AG08395 (cell line): ENCODE results near the gene GRIK3.

Experiments used
- DNase-seq: peaks from one replicate; pipeline ENCODE4 v3.0.0; 2012; ENCODE audit warnings: mixed read lengths, low spot score

Gene GRIK3

DNA sequence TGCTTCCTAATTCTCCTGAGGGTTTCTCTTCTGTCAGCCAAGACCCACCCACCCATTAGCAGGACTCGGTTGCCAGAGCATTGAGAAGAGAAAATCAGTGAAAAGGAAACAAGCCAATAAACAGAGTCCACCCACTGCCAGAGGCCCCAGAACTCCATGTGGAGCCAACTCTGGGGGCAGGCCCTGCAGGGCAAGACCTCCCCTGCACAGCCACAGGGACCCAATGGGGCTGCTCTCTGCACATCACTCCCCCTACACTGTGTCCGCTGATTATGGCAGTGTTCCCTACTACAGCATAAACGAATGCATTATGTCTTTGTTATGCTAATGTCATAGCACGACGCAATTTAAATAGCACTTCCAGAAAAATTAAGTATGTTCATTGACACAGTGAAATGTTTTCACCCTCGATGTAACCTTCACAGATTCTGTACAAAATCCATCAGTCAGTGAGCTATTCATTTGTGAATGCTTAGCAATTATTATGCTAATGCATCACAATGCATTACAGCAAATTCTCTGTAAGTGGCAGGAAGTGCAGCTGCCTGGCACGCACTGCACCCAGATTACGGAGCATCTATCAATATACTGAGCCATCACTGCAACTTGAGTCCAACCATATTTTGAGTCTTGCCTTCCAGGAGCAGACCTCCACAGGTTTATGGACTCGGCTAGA lies 56.4 kb downstream of the GRIK3 start:
- no peak for DNase-seq

DNA sequence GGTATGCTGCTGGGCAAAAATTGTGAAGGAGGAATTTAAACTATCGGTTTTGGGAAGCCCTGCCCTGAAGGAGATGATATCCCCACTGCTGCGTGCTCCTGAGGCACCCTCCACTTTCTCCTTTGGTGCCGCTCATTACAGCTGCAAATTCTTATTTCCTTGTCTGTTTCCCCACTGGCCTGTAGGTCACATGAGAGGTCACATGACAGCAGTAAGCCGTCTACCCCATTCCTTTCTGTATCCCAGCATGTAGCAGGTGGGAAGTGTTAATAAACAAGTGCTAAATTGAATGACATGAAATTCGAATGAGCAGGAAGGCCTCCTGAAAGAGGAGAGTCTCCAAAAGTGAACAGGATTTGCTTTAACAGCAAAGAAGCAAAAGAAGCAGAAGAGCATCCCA lies 58.7 kb downstream of the GRIK3 start:
- DNase-seq = no peak

DNA sequence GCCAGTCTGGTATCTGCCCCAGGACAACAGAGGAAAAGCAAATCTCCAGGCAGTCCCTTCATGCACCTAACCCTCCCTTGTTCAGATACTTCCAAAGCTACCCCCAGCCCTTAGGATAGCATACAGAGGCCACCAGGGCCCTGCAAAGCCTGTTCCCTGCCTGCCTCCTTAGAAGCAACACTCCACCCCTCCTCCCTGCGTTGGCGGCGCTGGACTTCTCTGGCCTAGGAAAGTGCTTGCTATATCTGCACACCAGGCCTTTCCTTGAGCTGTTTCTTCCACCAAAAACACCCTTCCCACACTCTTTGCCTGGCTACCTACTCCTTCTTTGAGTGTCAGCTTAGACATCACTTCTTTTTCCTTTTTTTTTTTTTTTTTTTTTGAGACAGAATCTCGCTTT lies 61.3 kb downstream of the GRIK3 start:
- DNase-seq = no peak

DNA sequence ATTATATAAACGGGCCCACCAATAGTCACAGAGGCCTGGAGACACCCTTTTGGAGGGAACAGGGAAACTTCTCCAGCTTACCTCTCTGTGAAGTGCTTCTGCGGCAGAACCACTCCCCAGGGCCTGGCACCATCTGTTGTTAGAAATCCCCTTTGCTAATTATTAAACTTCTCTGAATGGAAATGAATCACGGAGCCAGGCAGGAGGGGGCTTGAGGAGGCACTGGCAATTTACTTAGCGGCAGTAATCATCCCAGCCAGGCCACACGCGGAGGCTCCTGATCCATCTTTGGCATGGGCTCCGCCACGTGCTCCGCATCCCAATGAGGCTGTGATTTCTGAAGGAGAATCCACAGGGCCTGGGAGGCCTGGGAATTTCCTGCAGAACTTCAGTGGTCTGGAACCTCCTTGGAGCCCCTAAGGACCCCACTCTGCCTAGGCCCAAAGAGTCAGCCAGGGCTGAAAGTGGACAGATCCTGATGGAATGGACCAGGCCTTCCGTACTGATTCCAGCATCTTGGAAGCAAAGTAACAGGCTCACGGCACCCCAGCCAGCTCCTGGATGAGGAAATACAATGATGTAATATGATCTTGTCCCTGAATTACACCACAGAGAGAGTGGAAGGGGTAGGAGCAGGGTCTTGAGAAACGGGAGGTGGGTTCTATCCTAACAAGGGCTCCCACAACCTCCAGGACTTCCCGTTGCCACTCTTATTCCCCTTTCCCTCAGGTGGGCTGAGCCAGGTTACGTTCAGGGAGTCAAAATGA lies 62.3 kb downstream of the GRIK3 start:
- no peak for DNase-seq

DNA sequence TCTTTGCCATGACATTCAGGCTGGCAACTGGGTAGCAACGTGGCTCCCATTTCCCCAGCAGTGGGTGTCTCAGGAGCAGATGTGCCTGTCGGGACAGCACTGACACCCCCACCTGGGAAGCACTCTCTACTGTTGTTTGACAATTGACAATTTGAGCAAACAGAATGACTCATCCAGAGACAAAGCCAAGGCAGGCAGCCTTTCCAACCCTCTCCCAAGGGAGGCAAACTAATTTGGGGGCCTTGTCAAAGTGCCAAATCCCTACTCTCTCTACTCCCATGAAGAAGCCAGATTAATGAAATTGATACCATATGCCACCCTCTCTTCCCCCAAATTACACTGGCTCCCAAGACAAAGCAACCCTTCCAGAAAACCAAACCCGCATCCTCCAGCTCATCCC lies 65.6 kb downstream of the GRIK3 start:
- no peak for DNase-seq

DNA sequence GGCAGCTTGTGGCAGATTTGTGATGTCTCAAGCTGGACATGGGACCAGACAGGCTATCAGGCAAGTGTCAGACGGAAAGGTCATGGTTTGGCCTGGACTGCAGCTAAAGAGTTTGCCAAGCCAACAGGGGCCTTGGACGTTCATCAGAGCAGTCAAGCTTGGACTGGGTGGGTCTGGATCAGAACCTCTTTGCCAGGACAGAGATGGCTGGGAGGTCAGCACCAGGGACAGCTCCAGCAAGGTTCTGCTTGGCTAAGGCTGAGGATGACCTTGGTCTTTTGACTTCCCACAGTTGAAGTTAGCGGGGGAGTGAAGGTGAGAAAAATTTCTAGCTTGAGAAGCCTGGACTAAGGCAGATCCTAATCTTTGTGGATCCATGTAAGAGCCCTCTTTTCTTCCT lies 68.1 kb downstream of the GRIK3 start:
- peak; percentile 9 for DNase-seq

DNA sequence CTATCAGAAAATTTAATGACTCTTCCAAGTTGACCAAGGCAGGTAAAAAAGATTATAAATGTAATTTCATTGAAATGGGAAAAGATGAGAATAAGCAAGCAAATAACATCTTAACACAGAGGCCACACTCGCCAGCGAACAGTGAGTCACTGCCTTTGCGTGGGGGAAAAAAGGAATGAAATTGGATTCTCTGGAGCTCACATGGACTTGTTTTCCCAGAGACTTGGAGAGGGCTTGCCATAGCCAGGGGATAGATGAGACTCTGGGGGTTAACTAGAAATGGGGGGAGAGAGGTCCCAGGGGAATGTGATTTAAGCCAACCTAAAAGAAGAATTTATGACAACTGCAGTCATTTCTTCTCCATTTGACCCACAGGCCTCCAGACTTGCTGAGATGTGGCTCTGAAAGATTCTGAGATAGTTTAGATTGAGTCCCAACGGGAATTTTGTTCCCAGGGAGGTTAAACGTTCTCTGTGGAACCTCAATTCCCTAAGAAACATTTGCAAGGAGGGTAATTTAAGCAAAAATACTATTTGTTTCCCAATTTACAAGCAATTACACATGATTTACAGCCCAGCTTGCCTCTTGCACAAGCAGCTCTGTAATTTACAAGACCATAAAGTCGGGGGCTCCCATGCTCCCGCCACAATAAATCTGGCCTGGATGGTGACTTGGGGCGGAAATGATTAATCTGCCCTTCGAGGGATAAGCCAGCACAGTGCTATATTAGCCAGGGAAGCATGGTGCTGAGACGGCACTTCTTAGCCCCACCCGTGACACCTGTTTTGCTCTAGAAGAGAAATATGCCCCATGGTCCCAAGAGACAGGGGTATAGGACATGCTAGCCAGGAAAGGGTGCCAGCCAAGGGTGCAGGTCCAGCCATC lies 68.8 kb downstream of the GRIK3 start:
- no peak for DNase-seq

DNA sequence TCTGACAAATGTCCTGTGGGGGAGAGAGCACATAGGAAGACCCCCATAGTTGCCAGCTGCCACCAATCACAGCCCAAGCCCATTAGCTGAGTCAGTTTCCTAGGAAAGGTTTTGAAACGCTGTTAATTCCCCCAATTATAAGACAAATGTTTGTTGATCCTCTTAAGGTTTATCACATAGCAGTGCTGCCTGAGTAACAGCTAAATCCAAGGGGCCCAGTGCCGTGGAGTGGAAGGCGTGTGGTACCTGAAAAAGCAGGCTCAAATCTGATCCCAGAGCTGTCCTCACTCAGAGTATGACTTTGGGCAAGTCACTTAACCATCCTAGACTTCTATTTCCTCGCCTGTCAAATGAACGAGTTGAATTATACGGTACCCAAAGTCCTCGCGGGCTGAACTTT lies 69.5 kb downstream of the GRIK3 start:
- DNase-seq = no peak

DNA sequence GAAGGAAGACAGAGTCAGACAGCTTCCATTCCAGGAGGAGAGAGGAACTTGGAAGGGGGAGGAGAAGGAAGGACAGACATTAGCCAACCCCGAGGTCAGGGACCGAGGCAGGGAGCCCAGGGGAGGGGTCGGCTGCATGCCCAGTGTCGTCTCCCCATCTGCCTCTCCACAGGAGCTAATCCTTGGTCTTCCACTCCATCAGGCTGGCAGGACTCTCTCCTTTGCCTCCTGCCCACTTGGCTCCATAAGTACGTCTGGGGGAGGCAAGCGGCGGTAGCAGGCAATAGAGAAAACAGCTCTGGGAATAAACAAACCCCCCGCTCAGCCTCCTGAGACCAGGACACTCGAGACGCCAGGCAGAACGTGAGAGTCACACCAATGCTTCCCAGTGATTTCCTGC lies 71.3 kb downstream of the GRIK3 start:
- no peak for DNase-seq

DNA sequence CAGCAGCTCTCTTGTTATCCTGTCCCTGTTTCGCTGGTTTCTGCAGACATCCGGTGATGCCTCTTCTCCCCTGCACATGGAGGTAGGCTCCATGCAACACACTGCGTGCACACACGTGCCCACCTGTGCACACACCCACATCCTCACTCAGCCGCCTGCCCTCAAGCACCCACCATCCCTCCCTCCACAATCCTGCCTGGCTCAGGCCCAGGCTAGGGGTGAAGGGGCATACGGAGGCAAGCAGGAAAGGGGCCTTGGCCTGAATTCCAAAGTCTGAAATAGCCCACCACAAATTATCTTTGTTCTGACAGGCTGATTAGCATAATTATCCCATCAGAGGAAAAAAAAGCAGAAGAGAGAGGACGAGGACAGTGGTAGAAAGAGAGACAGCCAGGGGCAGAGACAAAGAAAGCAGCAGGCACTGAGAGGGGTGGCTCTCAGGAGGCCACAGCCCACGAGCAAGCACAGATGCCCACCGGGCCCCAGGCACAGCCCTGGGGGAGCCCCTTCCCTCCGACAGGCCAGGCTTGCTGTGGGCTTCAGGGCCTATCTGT lies 73.2 kb downstream of the GRIK3 start:
- DNase-seq = no peak

DNA sequence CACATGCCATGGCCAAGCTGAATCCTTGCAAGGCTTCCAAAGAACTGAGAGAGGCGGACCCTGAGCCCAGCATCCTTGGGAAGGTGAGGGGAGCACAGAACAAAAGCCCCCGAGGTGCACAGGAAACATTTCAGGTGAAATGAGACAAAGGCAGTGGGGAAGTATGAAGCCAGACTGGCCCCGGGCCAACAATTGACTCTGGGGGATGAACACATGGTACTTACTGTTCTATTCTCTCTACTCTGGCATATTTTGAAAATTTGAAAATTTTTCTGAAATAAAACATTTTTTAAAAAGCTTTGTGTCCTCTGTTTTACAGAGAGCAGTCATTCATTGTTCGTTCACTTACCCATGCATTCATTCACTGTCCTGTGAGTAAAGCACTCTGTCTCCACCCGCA lies 77.7 kb downstream of the GRIK3 start:
- no peak for DNase-seq

DNA sequence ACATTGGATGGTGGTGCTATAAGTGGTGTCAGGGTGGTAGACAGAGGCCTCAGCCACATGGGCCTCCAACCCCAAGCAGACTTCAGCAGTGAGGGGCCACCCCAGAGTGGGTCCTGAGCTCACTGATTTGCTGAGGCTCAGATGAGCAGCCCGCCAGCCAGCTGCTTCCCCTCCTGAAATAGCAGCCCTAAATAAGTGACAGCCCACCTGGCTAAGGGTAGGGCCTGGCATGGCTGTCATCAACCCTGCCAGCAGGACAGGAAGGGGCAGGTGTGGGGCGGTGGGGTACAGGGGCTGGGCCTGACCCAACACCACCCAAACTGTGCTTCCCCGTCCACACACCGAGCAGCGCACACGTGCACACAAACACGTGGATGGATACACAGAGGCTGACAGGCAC lies 79.3 kb downstream of the GRIK3 start:
- no peak for DNase-seq

DNA sequence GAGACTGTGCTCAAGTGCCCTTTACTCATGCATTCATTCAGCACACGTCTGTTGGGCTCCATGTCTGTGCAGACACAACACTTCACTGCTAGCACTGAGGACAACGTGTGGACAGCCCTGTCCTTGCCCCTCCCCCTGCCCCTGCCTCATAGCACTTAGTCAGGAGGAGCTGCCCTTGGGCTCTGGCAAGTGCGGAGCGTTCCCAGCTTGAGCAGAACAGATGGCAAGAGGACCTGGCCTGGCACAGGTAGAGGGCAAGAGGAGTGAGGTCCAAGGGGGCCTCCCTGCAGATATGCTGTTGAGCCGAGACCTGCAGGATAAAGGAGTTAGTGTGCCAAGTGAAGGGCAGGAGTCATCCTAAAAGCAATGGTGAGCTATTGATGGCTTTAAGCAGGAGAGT lies 81.3 kb downstream of the GRIK3 start:
- no peak for DNase-seq

DNA sequence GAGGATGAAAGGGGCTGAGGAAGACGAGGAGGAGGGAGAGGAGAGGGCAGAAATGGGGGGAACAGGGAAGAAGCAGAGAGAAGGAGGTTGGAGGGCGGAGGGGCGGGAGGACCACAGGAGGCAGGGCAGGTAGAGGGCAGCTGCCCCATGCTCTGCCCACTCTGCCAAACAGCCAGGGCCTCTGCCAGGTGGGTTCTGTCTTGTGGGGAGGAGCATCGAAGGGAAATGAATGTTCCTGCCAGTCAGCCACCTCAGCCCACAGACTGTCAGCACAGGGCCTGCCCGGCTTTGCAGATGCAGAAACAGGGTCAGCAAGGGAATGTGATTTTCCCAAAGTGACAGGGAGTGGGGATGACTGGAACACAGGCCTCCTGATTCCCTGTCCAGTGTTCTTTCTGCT lies 82.6 kb downstream of the GRIK3 start:
- DNase-seq = no peak

DNA sequence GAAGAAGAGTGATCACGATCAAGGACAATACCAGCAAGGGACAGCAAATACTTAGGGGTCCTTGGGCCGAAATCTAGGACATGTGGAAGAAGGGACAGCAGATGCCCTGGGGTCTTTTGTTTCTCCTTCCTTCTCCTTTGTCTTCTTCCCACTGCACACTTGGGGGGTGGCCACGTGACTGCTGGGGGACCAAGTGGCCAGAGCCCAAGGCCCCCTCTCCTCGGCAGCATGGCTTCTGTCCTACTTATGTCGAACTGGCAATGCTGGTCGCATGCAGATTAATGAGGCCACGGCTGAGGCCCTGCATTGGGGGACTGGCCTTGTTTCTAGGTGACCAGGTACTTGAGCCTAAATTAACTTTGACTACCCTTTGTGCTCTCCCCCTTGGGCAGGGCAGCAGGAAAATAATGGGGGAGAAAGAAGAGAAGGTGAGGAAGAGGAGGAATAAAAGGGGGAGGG lies 83.0 kb downstream of the GRIK3 start:
- DNase-seq = no peak

DNA sequence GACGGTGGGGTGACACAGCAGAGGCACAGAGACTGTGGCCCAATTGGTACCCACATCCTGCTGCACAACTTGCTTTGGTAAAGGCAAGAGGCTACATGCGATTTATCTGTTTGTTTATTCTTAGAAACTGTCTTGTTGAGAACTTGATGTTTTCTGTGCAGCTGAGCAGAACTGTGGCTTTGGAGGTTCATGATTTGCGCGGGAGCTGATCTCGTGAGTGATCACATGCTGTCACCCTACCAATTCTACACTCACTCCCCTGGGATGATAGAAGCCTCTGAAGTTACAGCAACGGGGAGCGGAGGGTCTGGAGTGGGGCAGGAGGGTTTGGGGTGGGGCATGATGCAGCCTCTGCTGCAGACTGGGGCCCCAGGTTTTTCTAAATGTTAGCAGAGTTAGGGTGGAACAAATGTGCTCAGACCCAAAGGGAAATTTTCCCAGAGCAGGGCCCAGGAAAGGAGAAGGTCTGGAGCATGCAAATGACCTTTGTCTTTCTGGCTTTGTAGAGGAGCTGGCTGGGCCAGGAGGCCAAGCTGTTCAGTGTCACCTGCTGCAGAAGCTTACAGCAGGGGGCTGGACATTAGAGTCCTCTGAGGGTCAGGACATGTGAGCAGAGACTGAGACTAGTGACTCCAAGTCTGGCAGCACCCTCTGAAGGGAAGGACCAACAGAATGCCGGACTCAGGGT lies 83.6 kb downstream of the GRIK3 start:
- DNase-seq = no peak

DNA sequence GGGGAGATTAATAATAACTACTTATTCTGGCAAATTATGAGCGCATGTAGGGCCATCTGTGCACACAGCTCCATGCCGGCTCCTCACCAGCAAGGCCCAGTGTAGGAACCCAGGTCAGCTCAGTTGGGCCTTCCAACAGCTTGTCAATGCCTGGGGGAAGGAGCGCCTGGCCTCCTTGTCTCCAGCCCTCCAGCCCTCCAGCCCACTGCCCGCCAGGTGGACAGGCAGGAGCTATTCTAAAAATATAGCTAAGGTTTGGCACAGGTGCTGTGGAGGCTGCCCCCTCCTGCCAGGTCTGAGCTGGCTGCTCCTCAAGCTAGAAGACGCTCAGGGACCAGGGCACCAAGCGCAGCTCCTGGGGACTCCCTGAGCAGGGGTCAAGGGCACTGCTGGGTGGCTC lies 85.7 kb downstream of the GRIK3 start:
- DNase-seq = no peak

DNA sequence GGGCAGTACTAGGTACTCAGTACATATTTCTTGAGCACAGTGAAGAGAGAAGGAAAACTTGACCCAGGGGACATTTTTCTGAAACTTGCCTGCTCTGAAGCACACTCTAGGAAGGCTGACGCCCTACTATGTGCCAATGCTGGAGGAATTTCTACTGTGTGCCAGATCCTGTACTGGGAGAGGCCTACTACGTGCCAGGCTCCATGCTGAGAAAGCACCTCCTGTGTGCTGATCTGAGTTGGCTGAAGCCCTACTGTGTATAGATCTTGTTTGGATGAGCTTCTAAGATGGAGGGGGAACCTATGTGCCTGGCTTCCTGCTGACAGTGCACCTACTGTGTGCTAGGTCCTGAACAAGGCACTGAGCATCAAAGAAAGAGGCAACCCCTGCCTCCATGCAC lies 86.2 kb downstream of the GRIK3 start:
- no peak for DNase-seq

DNA sequence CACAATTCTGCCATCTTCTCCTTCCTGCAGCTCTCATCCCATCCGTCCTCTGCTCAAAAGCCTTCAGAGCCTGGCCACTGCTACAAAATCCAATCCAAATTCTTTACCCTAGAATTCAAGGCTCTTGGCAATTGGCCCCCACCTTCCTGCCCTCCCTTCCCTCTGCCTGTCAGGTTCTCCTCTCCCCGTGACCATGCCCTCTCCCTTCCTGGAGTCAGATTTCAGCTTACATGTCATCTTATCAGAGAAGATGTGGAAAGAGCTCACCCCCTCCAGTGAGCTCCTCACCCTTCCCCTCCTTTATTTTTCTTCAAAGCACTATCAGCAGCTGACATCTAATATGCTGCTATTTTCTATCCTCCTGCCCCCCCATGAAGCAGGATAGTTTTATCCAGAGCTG lies 86.9 kb downstream of the GRIK3 start:
- no peak for DNase-seq

DNA sequence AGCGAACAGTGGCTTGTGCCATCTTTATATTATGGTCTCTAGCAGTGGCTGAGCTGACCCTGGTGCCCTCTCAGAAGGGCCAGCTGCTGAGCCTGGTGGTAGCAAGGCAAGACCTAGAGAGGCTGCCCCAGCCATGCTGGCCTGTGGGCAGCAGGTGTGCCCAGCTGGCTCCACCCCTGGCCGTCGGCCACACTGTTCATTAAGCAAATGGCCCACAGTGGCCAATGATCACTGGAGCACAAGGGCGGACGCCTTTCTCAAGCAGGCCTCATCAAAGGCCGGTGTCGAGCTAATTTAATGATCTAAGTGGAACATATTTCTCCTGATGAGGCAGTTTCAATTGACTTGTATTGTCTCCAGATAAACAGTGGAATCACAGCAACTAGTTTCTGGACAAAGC lies 89.4 kb downstream of the GRIK3 start:
- DNase-seq = no peak

DNA sequence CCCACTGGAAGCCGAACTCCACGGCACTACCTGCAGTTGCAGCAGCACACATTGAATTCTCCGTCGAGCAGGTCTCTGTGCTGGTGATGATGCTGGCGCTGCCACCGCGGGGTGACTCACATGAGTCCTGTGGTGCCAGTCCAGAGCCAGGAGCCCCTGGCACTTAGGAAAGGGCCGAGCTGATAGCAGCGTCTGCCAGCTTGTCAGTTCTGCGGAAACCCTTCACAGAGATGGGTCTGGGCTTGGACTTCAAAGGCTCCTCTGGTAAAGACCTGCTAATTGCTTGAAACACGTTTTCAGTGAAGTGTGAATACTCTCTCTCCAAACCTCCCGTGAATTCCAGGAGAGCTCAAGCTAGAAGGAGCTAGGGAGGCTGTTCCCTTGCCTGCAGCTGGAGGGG lies 92.2 kb downstream of the GRIK3 start:
- no peak for DNase-seq
